Ovary (tissue), 9 donors: ENCODE data around the gene CHD2. TPM values are rescaled to one million over a fixed set of nuclear protein-coding genes. Genes with fewer than 3 reads are reported as not detected.

ENCODE experiments used
- DNase-seq, 5 donors: peaks; one replicate each; pipeline ENCODE4 v3.0.0-alpha.2; 2019 to 2020
- H3K27ac ChIP-seq, 2 donors: fragments of 200-600 bp; one replicate each; pipeline versions ENCODE4 v1.5.1 to v1.8.0; 2019 to 2022
- H3K27me3 ChIP-seq: fragments of 200-600 bp; one replicate; pipeline ENCODE4 v1.8.0; 2022
- H3K36me3 ChIP-seq: fragments of 200-600 bp; sonication (generic); one replicate; pipeline ENCODE4 v1.5.1; 2019
- H3K4me1 ChIP-seq: one replicate; pipeline ENCODE4 v1.8.1; 2013; ENCODE audit warnings: mild to moderate bottlenecking, moderate library complexity; ENCODE audit not compliant: insufficient read depth
- H3K4me3 ChIP-seq: fragments of 200-600 bp; sonication (generic); one replicate; pipeline ENCODE4 v1.5.1; 2017
- H3K9me3 ChIP-seq, 2 donors: fragments of 200-600 bp in 1 of 2; sonication (generic) in 1 of 2; one replicate each; pipeline versions ENCODE4 v1.5.1 to v1.8.1; 2013 to 2019; ENCODE audit warnings: mild to moderate bottlenecking in 1 of 2, moderate library complexity in 1 of 2
- CTCF ChIP-seq, 3 donors: fragments of 450-650 bp in 2 of 3; fragments of 200-600 bp in 1 of 3; IDR thresholded peaks; one replicate each; pipeline versions ENCODE4 v1.5.1 to v1.8.0; 2016 to 2022; ENCODE audit warnings: antibody characterized with exemption in 3 of 3, mild to moderate bottlenecking in 1 of 3
- EP300 ChIP-seq: sonication (generic); formaldehyde crosslinking; IDR thresholded peaks from one replicate; pipeline ENCODE4 v1.6.1; 2017; ENCODE audit warnings: antibody characterized with exemption
- POLR2A ChIP-seq: fragments of 450-650 bp; IDR thresholded peaks from one replicate; pipeline ENCODE4 v1.6.1; 2017; ENCODE audit warnings: antibody characterized with exemption, mild to moderate bottlenecking, moderate library complexity
- WGBS, 3 donors: extraction: QIAGEN DNeasy Blood & Tissue Kit in 1 of 3; methylation state at CpG; one replicate each; pipeline versions ENCODE4 v1.1.5 to v1.1.7; 2013 to 2017; 5-methylcytosine and 5-hydroxymethylcytosine counted together
- intact Hi-C, 4 donors: fragments of 100-400 bp; cut with DNase I; formaldehyde crosslinking; loops; one replicate each; pipeline versions ENCODE4 v1.11.0 to v1.15.1; 2022 to 2023
- polyA plus RNA-seq, 2 donors: library from polyadenylated mRNA; stranded (reverse); fragments of 200-250 nt in 1 of 2; fragments of 350-450 nt in 1 of 2; fragmentation: Illumina TruSeq in 1 of 2; extraction: RNeasy Lipid Tissue Mini Kit (QIAGEN cat#74804) in 1 of 2; gene quantifications; one replicate each; pipeline ENCODE4 v1.2.3, GENCODE V29; 2013 to 2014
- total RNA-seq, 7 donors: library from RNA; depleted of rRNA in 2 of 7; stranded (reverse); fragments of >200 nt in 2 of 7; fragmentation: NEBNext Ultra II Directional in 3 of 7; extraction: Animal tissue kit (Norgen Biotek cat#: 25700) in 3 of 7; gene quantifications; one replicate each; pipeline versions ENCODE4 v1.1.0 to v1.2.4, GENCODE V29; 2016 to 2023
- donor health status: DM: no; HTN: no; CAD: no; lungs with moderate emphysema.
- donor health status: DM: no; HTN: no; CAD: no.
- donor health status: Bipolar disorder and iron deficiency.
- donor health status: DM: yes; HTN: yes; CAD: no.
- donor health status: DM: no; HTN: no; CAD: no.
- donor health status: DM: yes; HTN: yes; CAD: no.

CHD2 gene
- total and polyA plus RNA-seq, 9 donors = 43.6 to 146 (median 98.2) TPM

DNA sequence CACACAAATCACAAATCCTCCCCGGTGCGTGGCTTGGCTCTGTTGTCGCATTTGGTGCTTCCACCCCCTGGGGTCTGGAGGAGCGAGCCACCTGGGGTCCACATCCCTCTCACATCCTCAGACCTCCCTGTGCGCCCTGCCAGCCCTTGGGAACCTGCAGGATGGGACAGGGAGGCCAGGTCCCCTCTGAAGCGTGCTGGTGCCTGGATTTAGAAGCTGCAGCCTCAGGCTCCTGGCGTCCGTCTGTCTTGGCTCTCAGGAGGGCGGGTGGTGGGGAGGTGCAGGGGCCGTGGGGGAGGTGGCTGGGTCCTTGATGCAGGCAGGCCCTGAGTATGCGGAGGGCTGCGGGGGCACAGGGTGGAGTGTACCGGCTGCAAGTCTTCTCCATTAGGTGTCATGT is 150.5 kb downstream of the CHD2 start:
- intact Hi-C loops = no loop called here
- Histone ChIP-seq H3K9me3 (no peaks in the 10 kb centered on the region), H3K36me3 (no peaks in the 10 kb centered on the region), H3K27me3 (no peaks in the 10 kb centered on the region), H3K27ac (no peak overlapping the region), H3K4me3 (no peak overlapping the region), H3K4me1 (no peaks in the 10 kb centered on the region)
- DNase-seq = no peak
- no peak for TF ChIP-seq POLR2A
- TF ChIP-seq CTCF (IDR thresholded peaks at IDR 0.05) = no peak
- TF ChIP-seq EP300 = no peak
- 77 to 92% (median 91%) methylated on average over 13 of the region's 13 CpGs for WGBS, 3 donors

GRCh38 chr15:93051236-93052089 is 151.3 kb downstream of the CHD2 start:
- no peaks in the 10 kb centered on the region for H3K27me3 ChIP-seq
- no peak overlapping the region for H3K4me3 ChIP-seq
- H3K36me3 ChIP-seq = no peaks in the 10 kb centered on the region
- intact Hi-C loops = no loop called here
- TF ChIP-seq EP300 (no peak), POLR2A (no peak), CTCF (IDR thresholded peaks at IDR 0.05) (no peak)
- DNase-seq = no peak
- peaks cover 3% of the 10 kb centered on the region for H3K4me1 ChIP-seq
- no peak overlapping the region for H3K27ac ChIP-seq
- 89 to 91% (median 91%) methylated on average over 31 to 32 of the region's 32 CpGs for WGBS, 3 donors
- no peaks in the 10 kb centered on the region for H3K9me3 ChIP-seq

DNA sequence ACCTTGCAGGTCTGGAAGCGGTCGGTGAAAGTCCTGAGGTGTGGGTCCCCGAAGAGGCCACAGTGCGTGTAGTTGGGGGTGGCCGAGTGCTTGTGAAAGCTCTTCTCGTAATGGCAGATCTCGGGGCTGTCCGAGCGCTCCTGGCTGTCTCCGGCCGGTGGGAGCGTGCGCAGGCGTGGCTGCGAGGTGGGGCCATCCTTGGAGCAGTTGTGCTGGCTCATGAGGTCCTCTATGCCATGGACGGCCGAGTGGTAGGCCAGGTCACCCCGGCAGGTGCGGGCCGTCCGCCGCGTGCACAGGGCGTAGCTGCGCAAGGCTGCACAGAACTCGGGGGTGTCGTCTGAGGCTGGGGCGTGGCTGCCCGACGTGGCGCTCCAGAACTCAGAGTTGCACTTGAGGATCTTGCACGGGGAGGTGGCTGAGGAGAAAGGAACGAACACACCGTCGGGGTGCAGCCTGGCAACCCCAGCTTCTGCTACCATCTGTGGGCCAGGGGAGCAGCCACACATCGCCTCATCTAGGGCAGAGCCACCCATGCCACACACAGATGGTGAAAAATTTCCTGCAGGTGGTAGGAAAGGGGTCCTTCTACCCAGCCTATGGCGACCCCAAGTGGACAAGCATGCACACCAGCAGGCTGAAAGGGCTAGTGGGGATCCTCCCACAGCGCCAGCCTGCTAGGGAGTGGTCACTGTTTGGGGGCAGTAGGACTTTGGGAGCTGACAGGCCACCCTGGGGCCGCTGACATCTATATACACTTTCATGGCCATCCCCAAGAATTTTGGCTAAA is 152.2 kb downstream of the CHD2 start:
- WGBS, 3 donors = 93% methylated on average over 39 of the region's 39 CpGs
- Histone ChIP-seq H3K4me1 (peaks cover 3% of the 10 kb centered on the region), H3K27ac (no peak overlapping the region), H3K36me3 (no peaks in the 10 kb centered on the region), H3K4me3 (no peak overlapping the region), H3K9me3 (no peaks in the 10 kb centered on the region), H3K27me3 (no peaks in the 10 kb centered on the region)
- DNase-seq = no peak
- intact Hi-C loops = no loop called here
- no peak for TF ChIP-seq EP300
- TF ChIP-seq POLR2A = no peak
- no peak for TF ChIP-seq CTCF (IDR thresholded peaks at IDR 0.05)

DNA sequence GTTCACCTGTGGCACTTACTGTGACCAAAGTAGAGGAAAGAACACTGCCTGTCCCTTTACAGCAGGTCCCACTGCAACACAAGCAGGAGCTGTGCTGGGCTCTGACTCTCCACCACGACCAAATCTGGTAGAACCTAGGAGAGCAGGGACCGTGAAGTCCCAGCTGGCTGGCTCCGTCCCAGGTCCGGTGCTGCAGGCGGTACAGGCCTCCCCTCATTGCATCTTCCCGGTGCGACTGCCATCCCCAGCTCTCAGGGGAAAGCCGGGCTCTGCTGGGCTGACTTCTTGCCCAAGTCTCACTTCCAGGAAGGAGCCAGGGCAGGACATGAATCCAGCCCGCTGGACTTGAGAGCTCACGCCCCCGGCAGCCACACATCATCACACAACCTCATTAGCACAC is 155.1 kb downstream of the CHD2 start:
- H3K36me3 ChIP-seq = no peaks in the 10 kb centered on the region
- H3K4me1 ChIP-seq = peaks cover 3% of the 10 kb centered on the region

More for the DNA sequence above, 155.1 kb downstream of the CHD2 start:
- no peak overlapping the region for H3K4me3 ChIP-seq
- TF ChIP-seq POLR2A (no peak), CTCF (IDR thresholded peaks at IDR 0.05) (no peak), EP300 (no peak)
- no peak for DNase-seq
- intact Hi-C loops = no loop called here
- H3K9me3 ChIP-seq = no peaks in the 10 kb centered on the region
- H3K27me3 ChIP-seq = no peaks in the 10 kb centered on the region
- H3K27ac ChIP-seq = no peak overlapping the region
- 79 to 83% (median 83%) methylated on average over 10 to 11 of the region's 11 CpGs for WGBS, 3 donors
